Fibroblast of pulmonary artery (primary cell): ENCODE results near the gene S100A8.

Source experiments
- DNase-seq: peaks from one replicate; pipeline ENCODE4 v3.0.0-alpha.2; 2010; ENCODE audit warnings: low read depth
- H3K4me3 ChIP-seq: replicated peaks from 2 replicates; pipeline ENCODE4 v1.5.1; 2011; ENCODE audit warnings: low read depth, mild to moderate bottlenecking, control low read depth, low read length, moderate library complexity
- CTCF ChIP-seq: IDR thresholded peaks from 2 replicates; pipeline ENCODE4 v1.5.1; 2011; ENCODE audit warnings: mild to moderate bottlenecking, control low read depth, low read length, inconsistent platforms; ENCODE audit errors: missing control alignments

S100A8 gene

GRCh38 chr1:153401461-153401860 is 10.6 kb upstream of the S100A8 start:
- no peak for TF ChIP-seq CTCF
- no peak overlapping the region for H3K4me3 ChIP-seq
- no peak for DNase-seq

DNA sequence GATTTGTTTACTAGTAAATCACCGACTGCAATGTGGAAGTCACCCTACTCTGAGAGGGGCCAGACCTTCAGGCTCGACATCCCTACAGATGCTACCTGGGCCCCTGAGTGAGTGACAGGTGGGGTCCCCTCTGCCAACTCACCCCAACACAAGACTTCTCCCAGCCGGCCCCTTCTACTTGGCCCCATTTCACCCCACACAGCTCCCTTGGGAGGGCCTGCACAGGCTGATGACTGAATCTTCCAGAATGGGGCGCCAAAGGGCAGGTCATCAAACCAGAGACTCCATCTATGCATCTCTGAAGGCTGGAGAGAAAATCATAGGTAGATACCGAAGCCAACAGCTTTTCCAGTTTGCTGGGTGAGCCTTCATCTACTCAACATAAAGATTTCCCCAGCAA is 9.4 kb upstream of the S100A8 start:
- H3K4me3 ChIP-seq = no peak overlapping the region
- TF ChIP-seq CTCF = peak; percentile 23
- peak; percentile 7 for DNase-seq

GRCh38 chr1:153399401-153400055 is 8.7 kb upstream of the S100A8 start:
- H3K4me3 ChIP-seq = no peak overlapping the region
- TF ChIP-seq CTCF = no peak
- no peak for DNase-seq

- no peak for DNase-seq
- TF ChIP-seq CTCF = no peak
- no peak overlapping the region for H3K4me3 ChIP-seq
Observed at GRCh38 chr1:153397924-153398651, 7.2 kb upstream of the S100A8 start.

DNA sequence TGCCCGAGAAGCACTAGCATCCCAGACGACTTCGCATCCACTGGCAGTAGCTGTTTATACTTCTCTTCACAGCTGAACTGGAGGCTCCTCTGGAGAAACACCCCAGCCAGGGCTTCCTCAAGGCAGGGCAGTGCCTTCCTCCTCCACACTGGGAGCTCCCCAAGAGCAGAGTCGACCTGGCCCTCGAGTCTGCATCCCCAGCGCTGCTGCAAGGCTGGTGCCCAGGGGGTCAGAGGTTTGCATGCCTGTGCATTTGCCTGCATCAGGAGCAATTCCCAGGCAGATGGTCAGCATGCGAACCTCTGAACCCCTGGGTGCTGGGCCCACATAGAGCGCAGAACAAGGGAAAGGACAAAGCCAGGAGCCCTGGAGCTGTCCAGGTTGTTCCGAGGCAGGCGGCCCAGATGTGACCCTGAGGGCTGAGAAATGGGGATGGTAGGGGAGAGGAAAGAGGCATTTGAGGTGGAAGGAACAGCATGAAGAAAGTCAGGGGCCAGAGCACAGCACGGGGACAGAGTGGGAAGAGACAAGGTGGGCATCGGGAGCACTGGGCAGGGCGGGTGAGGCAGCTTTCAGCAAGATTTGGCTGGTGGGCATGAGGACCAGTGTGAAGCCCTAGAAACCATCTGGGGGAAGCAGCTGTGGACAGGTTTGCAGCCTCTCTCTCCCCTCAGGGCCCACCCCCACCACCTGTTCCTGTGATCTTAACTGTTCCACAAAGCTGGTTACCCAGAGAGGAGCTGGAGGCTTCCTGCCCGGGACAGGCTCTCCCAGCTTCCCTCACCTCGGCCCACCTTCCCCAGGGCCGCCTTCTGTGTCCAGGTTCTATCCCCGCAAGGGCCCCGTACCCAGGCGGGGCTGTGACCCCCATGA is 6.4 kb upstream of the S100A8 start:
- TF ChIP-seq CTCF = no peak
- no peak overlapping the region for H3K4me3 ChIP-seq
- no peak for DNase-seq

DNA sequence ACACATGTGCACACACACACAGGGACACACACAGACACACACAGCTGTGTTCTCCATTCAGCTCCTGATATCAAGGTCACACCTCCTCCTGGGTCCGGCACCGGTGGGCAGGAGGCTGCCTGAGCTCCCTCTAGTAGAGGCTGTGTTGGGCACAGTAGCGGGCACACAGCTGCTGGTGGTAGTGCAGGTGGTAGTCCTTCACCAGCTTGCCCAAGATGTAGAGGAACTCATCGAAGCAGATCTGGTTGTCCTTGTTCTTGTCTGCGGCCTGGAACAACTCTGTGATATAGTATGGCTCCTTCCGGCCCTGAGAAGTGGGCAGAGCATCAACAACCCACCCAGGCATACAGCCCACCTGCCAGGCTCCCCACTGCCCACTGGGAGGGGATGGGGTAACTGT is 5.6 kb upstream of the S100A8 start:
- TF ChIP-seq CTCF = no peak
- no peak overlapping the region for H3K4me3 ChIP-seq
- DNase-seq = no peak
